Lung microvascular endothelial cell (primary cell): ENCODE measurements around the gene TSPEAR. TPM values are rescaled to one million over a fixed set of nuclear protein-coding genes. Genes with fewer than 3 reads are reported as not detected.
A peak's percentile ranks its signal among the peaks of the same experiment; 100 is the strongest.
"Not testable (repeated sequence)": the region's sequence is repeated elsewhere in the genome, so short reads cannot be mapped to it uniquely, and the experiment has no call there.

Source experiments
- DNase-seq, 2 donors: peaks; one replicate each; pipeline versions ENCODE4 v3.0.0 to v3.0.0-alpha.2; 2010; ENCODE audit warnings: low read depth in 2 of 2
- total RNA-seq: library from RNA; depleted of rRNA; stranded (reverse); fragments of >200 nt; gene quantifications from 2 replicates; pipeline ENCODE4 v1.2.1, GENCODE V29; 2014

TSPEAR gene
- total RNA-seq, 1 donor from 2014 or later, result under 0.01 TPM

- no peak for DNase-seq
Measured at GRCh38 chr21:44702973-44703730, 8.2 kb downstream of the TSPEAR start.

- DNase-seq, result no peak
Measured at GRCh38 chr21:44702111-44702972, 9.0 kb downstream of the TSPEAR start.

GRCh38 chr21:44701541-44701940 lies 9.8 kb downstream of the TSPEAR start:
- no peak for DNase-seq

GRCh38 chr21:44701023-44701400 lies 10.4 kb downstream of the TSPEAR start:
- DNase-seq, result no peak

GRCh38 chr21:44700101-44701022 lies 11.0 kb downstream of the TSPEAR start:
- no peak for DNase-seq

GRCh38 chr21:44699502-44700001 lies 11.8 kb downstream of the TSPEAR start:
- no peak for DNase-seq

- DNase-seq, result no peak
Measured at GRCh38 chr21:44697811-44698734, 13.3 kb downstream of the TSPEAR start.

GRCh38 chr21:44697172-44697810 lies 14.1 kb downstream of the TSPEAR start, which contains the start of gene KRTAP10-12:
KRTAP10-12 (plus strand) TSS chr21:44697172; CDS start chr21:44697202, 30 bp downstream.
- not testable (repeated sequence) for DNase-seq

- DNase-seq, result no peak
Measured at GRCh38 chr21:44696572-44696971, 14.8 kb downstream of the TSPEAR start.

- DNase-seq, result no peak
Measured at GRCh38 chr21:44695641-44696040, 15.7 kb downstream of the TSPEAR start.

- DNase-seq, result no peak
Measured at GRCh38 chr21:44695184-44695583, 16.2 kb downstream of the TSPEAR start.

- DNase-seq, result no peak
Measured at GRCh38 chr21:44694776-44695175, 16.6 kb downstream of the TSPEAR start.

GRCh38 chr21:44692798-44693512 lies 18.4 kb downstream of the TSPEAR start:
- no peak for DNase-seq

GRCh38 chr21:44691686-44692085 lies 19.7 kb downstream of the TSPEAR start:
- no peak for DNase-seq

GRCh38 chr21:44689740-44690139 lies 21.6 kb downstream of the TSPEAR start:
- not testable (repeated sequence) for DNase-seq

- no peak for DNase-seq
Measured at GRCh38 chr21:44687671-44688070, 23.7 kb downstream of the TSPEAR start.

GRCh38 chr21:44686843-44687561 lies 24.4 kb downstream of the TSPEAR start:
- peak in 1 of 2 donors; percentile 29 for DNase-seq
